Hepatocyte (in vitro differentiated cells): Measurements from ENCODE around the gene TK2.

Source experiments
- CTCF ChIP-seq: fragments of 200-600 bp; sonication (generic); IDR thresholded peaks from 2 replicates; pipeline ENCODE4 v1.5.1; 2016; ENCODE audit warnings: antibody characterized with exemption, mild to moderate bottlenecking; ENCODE audit not compliant: poor library complexity
- EZH2 ChIP-seq: fragments of 200-600 bp; sonication (generic); IDR thresholded peaks from 2 replicates; pipeline ENCODE4 v1.6.1; 2016; ENCODE audit warnings: antibody characterized with exemption, mild to moderate bottlenecking, borderline replicate concordance
- EZH2phosphoT487 ChIP-seq: fragments of 200-600 bp; sonication (generic); IDR thresholded peaks from one replicate; pipeline ENCODE4 v1.6.1; 2018; ENCODE audit warnings: antibody characterized with exemption, mild to moderate bottlenecking, low read depth, moderate library complexity; ENCODE audit not compliant: unreplicated experiment, severe bottlenecking

DNA sequence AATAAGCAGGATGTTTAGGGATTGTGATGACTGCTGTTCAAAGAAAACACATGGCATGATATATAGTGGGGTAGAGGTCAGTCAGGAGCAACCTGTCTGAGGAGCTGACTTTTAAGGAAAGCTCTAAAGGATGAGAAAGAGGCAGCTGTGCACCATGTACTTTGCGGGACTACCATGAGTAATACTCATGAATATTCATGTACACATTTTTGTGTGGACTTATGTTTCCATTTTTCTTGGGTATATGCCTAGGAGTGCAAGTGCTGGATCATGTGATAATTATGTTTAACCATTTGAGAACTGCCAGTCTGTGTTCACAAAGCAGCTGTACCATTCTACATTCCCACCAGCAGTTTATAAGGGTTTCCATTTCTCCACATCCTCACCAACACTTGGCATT lies 87.0 kb downstream of the TK2 start:
- TF ChIP-seq CTCF (no peak), EZH2 (no peak), EZH2phosphoT487 (no peak)
